Nephron progenitor cell (in vitro differentiated cells): ENCODE results near the gene GRID2.

Experiments
- DNase-seq: peaks from one replicate; pipeline ENCODE4 v3.0.0; 2021
- H3K27ac Mint-ChIP-seq: 2 replicates; pipeline ENCODE4 v1.8.0; 2021; ENCODE audit warnings: mild to moderate bottlenecking, moderate library complexity, mixed read lengths
- H3K27me3 Mint-ChIP-seq: 2 replicates; pipeline ENCODE4 v1.8.0; 2021; ENCODE audit warnings: mild to moderate bottlenecking, low read depth, mixed read lengths; ENCODE audit not compliant: poor library complexity
- H3K36me3 Mint-ChIP-seq: 2 replicates; pipeline ENCODE4 v1.8.0; 2021; ENCODE audit warnings: low read depth, mixed read lengths
- H3K4me1 Mint-ChIP-seq: 2 replicates; pipeline ENCODE4 v1.8.0; 2021; ENCODE audit warnings: mixed read lengths
- H3K4me3 Mint-ChIP-seq: 2 replicates; pipeline ENCODE4 v1.8.0; 2021; ENCODE audit warnings: mild to moderate bottlenecking, moderate library complexity, mixed read lengths
- H3K9me3 Mint-ChIP-seq: 2 replicates; pipeline ENCODE4 v1.8.0; 2021; ENCODE audit warnings: mild to moderate bottlenecking, moderate library complexity, mixed read lengths
- TF ChIP-seq, protein P1 (sequence below): fragments of 200-600 bp; sonication (generic); IDR thresholded peaks from 2 replicates; pipeline ENCODE4 v1.5.0; 2021; ENCODE audit warnings: antibody characterized with exemption

Gene GRID2

GRCh38 chr4:92864096-92864495 is 560.3 kb downstream of the GRID2 start:
- TF ChIP-seq, protein P1, sequence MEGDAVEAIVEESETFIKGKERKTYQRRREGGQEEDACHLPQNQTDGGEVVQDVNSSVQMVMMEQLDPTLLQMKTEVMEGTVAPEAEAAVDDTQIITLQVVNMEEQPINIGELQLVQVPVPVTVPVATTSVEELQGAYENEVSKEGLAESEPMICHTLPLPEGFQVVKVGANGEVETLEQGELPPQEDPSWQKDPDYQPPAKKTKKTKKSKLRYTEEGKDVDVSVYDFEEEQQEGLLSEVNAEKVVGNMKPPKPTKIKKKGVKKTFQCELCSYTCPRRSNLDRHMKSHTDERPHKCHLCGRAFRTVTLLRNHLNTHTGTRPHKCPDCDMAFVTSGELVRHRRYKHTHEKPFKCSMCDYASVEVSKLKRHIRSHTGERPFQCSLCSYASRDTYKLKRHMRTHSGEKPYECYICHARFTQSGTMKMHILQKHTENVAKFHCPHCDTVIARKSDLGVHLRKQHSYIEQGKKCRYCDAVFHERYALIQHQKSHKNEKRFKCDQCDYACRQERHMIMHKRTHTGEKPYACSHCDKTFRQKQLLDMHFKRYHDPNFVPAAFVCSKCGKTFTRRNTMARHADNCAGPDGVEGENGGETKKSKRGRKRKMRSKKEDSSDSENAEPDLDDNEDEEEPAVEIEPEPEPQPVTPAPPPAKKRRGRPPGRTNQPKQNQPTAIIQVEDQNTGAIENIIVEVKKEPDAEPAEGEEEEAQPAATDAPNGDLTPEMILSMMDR: no peak
- no peaks in the 10 kb centered on the region for H3K27me3 Mint-ChIP-seq
- H3K9me3 Mint-ChIP-seq: no peaks in the 10 kb centered on the region
- no peak overlapping the region for H3K27ac Mint-ChIP-seq
- DNase-seq: no peak
- H3K4me1 Mint-ChIP-seq: no peaks in the 10 kb centered on the region
- no peak overlapping the region for H3K4me3 Mint-ChIP-seq
- no peaks in the 10 kb centered on the region for H3K36me3 Mint-ChIP-seq

GRCh38 chr4:92872604-92873003 is 568.8 kb downstream of the GRID2 start:
- Mint-ChIP-seq H3K4me1 (no peaks in the 10 kb centered on the region), H3K9me3 (no peaks in the 10 kb centered on the region), H3K36me3 (no peaks in the 10 kb centered on the region), H3K4me3 (no peak overlapping the region), H3K27me3 (no peaks in the 10 kb centered on the region), H3K27ac (no peak overlapping the region)
- DNase-seq: no peak
- TF ChIP-seq, protein P1: no peak

DNA sequence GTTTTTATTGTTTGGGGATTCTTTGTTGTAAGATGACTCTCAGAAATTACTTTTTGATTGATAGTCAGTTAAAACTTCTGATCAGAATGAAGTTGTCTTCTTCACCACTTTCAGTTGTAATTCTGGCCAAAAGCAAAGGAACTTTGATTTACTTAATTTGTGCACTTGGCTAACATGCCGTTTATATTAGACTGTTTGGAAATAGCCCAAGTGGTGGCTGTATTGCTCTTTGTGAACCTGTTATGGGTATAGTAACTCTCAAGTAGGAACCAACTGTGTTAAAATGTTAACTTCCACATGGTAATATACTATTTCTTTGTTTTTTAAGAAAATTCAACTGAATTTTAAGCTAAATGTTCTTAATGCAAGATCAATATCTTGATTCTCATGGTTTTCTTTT is 581.9 kb downstream of the GRID2 start:
- no peaks in the 10 kb centered on the region for H3K36me3 Mint-ChIP-seq
- peaks cover 2% of the 10 kb centered on the region for H3K27me3 Mint-ChIP-seq
- no peaks in the 10 kb centered on the region for H3K4me1 Mint-ChIP-seq
- H3K27ac Mint-ChIP-seq: no peak overlapping the region
- DNase-seq: no peak
- TF ChIP-seq, protein P1: no peak
- H3K9me3 Mint-ChIP-seq: no peaks in the 10 kb centered on the region
- no peak overlapping the region for H3K4me3 Mint-ChIP-seq

GRCh38 chr4:92952426-92952825 is 648.7 kb downstream of the GRID2 start:
- Mint-ChIP-seq H3K27ac (no peak overlapping the region), H3K4me3 (no peak overlapping the region), H3K4me1 (no peaks in the 10 kb centered on the region), H3K36me3 (no peaks in the 10 kb centered on the region), H3K27me3 (no peaks in the 10 kb centered on the region), H3K9me3 (no peaks in the 10 kb centered on the region)
- TF ChIP-seq, protein P1: no peak
- no peak for DNase-seq

- Mint-ChIP-seq H3K4me1 (no peaks in the 10 kb centered on the region), H3K27me3 (no peaks in the 10 kb centered on the region), H3K36me3 (no peaks in the 10 kb centered on the region), H3K4me3 (no peak overlapping the region), H3K27ac (no peak overlapping the region), H3K9me3 (no peaks in the 10 kb centered on the region)
- no peak for DNase-seq
- TF ChIP-seq, protein P1: no peak
These were observed 649.1 kb downstream of the GRID2 start for GRCh38 chr4:92952897-92953296.

- H3K36me3 Mint-ChIP-seq: no peaks in the 10 kb centered on the region
- H3K4me1 Mint-ChIP-seq: no peaks in the 10 kb centered on the region
- H3K27ac Mint-ChIP-seq: no peak overlapping the region
- no peaks in the 10 kb centered on the region for H3K9me3 Mint-ChIP-seq
- H3K27me3 Mint-ChIP-seq: no peaks in the 10 kb centered on the region
- no peak overlapping the region for H3K4me3 Mint-ChIP-seq
- no peak for DNase-seq
- TF ChIP-seq, protein P1: no peak
These were observed 649.7 kb downstream of the GRID2 start for GRCh38 chr4:92953462-92953861.
